Esophagus muscularis mucosa (tissue), 4 donors: ENCODE results near the gene TEKT1. TPM values are rescaled to one million over a fixed set of nuclear protein-coding genes. Genes with fewer than 3 reads are reported as not detected.
A peak's percentile ranks its signal among the peaks of the same experiment; 100 is the strongest.

Experiments
- DNase-seq: peaks from one replicate; pipeline ENCODE4 v3.0.0-alpha.2; 2017; ENCODE audit errors: extremely low spot score
- H3K27ac ChIP-seq, 4 donors: fragments of 200-600 bp; sonication (generic); replicated peaks in 1 of 4; 1 replicate in 3 of 4; 2 replicates in 1 of 4; pipeline ENCODE4 v1.5.1; 2016 to 2019; ENCODE audit warnings: mild to moderate bottlenecking in 1 of 4
- H3K27me3 ChIP-seq, 4 donors: fragments of 200-600 bp; sonication (generic); one replicate each; pipeline versions ENCODE4 v1.5.1 to v1.6.0; 2016 to 2019
- H3K36me3 ChIP-seq, 4 donors: fragments of 200-600 bp; sonication (generic); one replicate each; pipeline ENCODE4 v1.5.1; 2016 to 2019
- H3K4me1 ChIP-seq, 4 donors: fragments of 200-600 bp; sonication (generic); one replicate each; pipeline ENCODE4 v1.5.1; 2016 to 2019
- H3K4me3 ChIP-seq, 4 donors: fragments of 200-600 bp; sonication (generic); 1 replicate in 2 of 4; 2 replicates in 2 of 4; pipeline ENCODE4 v1.5.1; 2016 to 2019; ENCODE audit warnings: mild to moderate bottlenecking in 4 of 4, moderate library complexity in 1 of 4
- H3K9me3 ChIP-seq, 4 donors: fragments of 200-600 bp; sonication (generic); 1 replicate in 3 of 4; 2 replicates in 1 of 4; pipeline ENCODE4 v1.5.1; 2016 to 2019
- EP300 ChIP-seq: sonication (generic); formaldehyde crosslinking; IDR thresholded peaks from one replicate; pipeline ENCODE4 v1.6.1; 2017; ENCODE audit warnings: antibody characterized with exemption
- POLR2A ChIP-seq: fragments of 450-650 bp; IDR thresholded peaks from one replicate; pipeline ENCODE4 v1.6.1; 2017; ENCODE audit warnings: antibody characterized with exemption, moderate library complexity, mild to moderate bottlenecking, low read depth
- POLR2AphosphoS5 ChIP-seq, 2 donors: sonication (generic); formaldehyde crosslinking; IDR thresholded peaks; one replicate each; pipeline ENCODE4 v1.6.1; 2017; ENCODE audit warnings: antibody characterized with exemption in 2 of 2
- WGBS: methylation state at CpG from one replicate; pipeline ENCODE4 v1.1.5; 2018; 5-methylcytosine and 5-hydroxymethylcytosine counted together
- intact Hi-C: fragments of 100-400 bp; cut with DNase I; formaldehyde crosslinking; loops from one replicate; pipeline ENCODE4 v1.15.1; 2023
- total RNA-seq, 4 donors: library from RNA; depleted of rRNA; stranded (reverse); fragments of >200 nt; gene quantifications; one replicate each; pipeline versions ENCODE4 v1.1.0 to v1.2.1, GENCODE V29; 2016
- TF ChIP-seq, protein P1 (sequence below), 3 experiments: fragments of 200-600 bp in 2 of 3; fragments of 450-650 bp in 1 of 3; sonication (generic) in 2 of 3; IDR thresholded peaks; one replicate each; pipeline ENCODE4 v1.5.1; 2017 to 2019; ENCODE audit warnings: antibody characterized with exemption in 3 of 3, mild to moderate bottlenecking in 2 of 3, moderate library complexity in 1 of 3

Gene TEKT1
- total RNA-seq, 4 donors from 2014 or later = not detected

DNA sequence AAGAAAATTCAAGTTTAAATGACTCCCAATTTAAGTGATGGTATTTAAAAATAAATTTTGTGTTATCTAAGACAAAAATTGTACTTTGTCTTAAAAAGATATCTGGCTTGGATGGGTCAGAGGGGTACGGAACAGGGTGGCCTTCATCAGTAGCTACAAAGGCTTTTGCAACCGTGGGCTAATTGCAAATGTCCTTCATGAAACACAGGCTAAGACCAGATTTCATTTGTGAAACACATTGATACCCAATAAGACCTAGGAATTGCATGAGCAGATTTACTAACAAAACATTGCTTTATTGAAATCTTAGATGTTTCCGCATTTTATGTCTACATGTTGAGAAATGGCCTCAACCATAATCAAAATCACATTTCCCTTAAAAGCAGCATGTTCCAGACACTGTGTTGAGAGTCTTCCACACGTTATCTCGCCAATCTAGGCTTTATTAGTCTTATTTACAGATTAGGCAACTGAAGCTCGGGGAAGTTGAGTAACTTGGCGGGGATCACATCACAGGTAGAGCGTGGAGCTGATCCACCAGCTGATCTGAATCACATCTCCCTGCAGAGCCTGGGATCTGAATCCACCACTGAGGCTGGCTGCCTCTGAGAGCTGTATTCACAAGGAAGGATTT lies 33.7 kb downstream of the TEKT1 start:
- H3K4me3 ChIP-seq = no peak overlapping the region
- intact Hi-C loops = no loop called here
- no peak overlapping the region for H3K27ac ChIP-seq
- H3K27me3 ChIP-seq = peaks cover 0 to 6% (median 0%) of the 10 kb centered on the region in 4 donors
- DNase-seq = no peak
- H3K9me3 ChIP-seq = no peaks in the 10 kb centered on the region
- TF ChIP-seq EP300 (no peak), POLR2A (no peak)
- TF ChIP-seq, protein P1, sequence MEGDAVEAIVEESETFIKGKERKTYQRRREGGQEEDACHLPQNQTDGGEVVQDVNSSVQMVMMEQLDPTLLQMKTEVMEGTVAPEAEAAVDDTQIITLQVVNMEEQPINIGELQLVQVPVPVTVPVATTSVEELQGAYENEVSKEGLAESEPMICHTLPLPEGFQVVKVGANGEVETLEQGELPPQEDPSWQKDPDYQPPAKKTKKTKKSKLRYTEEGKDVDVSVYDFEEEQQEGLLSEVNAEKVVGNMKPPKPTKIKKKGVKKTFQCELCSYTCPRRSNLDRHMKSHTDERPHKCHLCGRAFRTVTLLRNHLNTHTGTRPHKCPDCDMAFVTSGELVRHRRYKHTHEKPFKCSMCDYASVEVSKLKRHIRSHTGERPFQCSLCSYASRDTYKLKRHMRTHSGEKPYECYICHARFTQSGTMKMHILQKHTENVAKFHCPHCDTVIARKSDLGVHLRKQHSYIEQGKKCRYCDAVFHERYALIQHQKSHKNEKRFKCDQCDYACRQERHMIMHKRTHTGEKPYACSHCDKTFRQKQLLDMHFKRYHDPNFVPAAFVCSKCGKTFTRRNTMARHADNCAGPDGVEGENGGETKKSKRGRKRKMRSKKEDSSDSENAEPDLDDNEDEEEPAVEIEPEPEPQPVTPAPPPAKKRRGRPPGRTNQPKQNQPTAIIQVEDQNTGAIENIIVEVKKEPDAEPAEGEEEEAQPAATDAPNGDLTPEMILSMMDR (IDR thresholded peaks at IDR 0.05) = no peak
- WGBS = 84% methylated on average over 8 of the region's 8 CpGs
- H3K36me3 ChIP-seq = no peaks in the 10 kb centered on the region
- no peaks in the 10 kb centered on the region for H3K4me1 ChIP-seq

DNA sequence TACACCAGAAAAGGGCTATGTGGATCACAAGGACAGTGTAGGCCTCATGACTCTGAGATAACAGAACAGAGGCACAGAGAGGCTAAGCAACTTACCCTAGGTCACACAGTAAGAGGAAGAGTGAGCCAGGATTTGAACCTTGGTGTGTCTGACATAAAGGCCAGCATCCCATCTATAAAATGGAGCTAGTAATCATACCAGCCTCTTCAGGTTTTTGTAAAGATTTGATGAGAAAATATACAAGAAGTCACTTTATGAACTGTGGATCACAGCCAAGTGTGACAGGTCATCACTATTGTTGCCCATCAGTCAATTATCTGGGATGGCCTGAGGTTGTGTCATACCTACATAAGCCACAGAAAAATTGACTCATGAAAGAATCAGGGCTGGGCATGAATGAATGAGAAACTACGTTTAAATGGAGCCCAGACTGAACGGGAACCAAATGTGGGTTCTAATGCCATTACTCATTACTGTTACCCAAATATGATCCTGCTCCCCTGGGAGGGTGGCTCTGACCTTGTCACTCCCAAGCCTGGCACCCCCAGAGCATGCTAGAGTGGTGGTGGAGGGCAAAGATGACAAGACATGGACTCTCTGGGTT lies 34.5 kb downstream of the TEKT1 start:
- 70% methylated on average over 2 of the region's 2 CpGs for WGBS
- DNase-seq = peak; percentile 80
- peaks cover 0 to 13% (median 0%) of the 10 kb centered on the region in 4 donors for H3K27me3 ChIP-seq
- H3K36me3 ChIP-seq = no peaks in the 10 kb centered on the region
- H3K4me3 ChIP-seq = no peak overlapping the region
- intact Hi-C loops = no loop called here
- H3K4me1 ChIP-seq = no peaks in the 10 kb centered on the region
- no peaks in the 10 kb centered on the region for H3K9me3 ChIP-seq
- H3K27ac ChIP-seq = no peak overlapping the region
- TF ChIP-seq EP300 (no peak), POLR2A (no peak)

DNA sequence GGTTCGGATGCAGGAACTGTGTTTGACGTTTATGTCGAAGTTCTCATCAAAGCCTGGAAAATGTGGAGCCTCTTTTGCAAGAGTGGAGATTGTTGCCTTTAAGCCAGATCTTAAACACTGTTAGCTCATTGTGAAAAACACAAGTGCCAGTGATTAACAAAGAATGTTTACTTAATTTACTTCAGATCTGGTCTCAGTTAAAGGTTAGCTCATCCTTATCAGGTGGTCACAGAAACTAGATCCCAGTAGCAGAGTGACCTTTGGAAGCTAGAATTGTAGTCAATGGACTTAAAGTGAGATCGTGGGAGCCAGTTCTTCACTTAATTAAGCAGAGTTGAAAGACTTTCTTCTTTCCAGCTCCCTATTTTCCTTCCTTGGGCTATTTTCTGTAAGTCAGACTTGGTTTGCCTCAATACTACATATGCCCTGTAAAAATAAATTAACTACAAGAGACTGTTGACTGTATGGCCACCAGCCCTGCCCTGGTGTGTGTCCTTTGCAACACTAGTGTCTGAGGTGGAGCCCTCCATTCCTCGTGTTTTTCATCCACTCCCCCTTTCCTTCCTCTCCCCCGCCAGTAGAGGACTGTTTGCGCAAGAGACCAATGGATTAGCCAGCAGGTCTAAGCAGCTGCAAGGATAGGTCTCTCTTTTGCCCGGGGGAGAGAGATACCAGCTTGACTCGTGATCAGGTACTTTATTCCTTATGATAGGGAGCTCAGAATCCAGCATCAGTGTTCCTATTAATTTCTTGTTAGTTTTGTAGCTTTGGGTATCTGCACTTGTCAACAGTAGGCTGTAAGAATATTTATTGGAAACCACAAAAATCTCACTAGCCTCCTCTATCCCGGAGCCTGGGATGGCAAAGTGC lies 35.3 kb downstream of the TEKT1 start:
- intact Hi-C loops = no loop called here
- WGBS = 66% methylated on average over 10 of the region's 10 CpGs

DNA sequence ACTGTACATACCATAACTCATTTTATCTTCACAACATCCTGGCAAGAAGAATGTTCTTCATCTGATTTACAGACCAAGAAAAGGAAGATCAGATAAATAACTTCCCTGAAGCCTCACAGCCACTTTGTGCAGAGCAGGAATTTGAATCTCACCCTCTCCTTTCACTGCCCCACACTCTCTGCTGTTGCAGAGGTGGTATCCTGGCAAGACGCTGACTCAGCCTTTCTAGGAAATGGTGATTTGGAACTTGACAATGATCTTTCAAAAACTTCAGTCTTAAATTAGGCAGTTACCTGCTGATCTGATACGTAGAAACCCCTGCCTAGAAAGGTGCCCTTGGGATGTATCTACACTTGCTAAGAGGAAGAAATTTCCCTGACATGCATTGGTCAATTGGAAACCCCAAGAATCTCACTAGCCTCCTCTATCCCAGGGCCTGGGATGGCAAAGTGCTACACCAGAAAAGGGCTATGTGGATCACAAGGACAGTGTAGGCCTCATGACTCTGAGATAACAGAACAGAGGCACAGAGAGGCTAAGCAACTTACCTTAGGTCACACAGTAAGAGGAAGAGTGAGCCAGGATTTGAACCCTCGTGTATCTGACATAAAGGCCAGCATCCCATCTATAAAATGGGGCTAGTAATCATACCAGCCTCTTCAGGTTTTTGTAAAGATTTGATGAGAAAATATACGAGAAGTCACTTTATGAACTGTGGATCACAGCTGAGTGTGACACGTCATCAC lies 37.6 kb downstream of the TEKT1 start:
- DNase-seq = no peak
- Histone ChIP-seq H3K27ac (no peak overlapping the region), H3K27me3 (peaks cover 0 to 21% (median 0%) of the 10 kb centered on the region in 4 donors), H3K36me3 (no peaks in the 10 kb centered on the region), H3K9me3 (no peaks in the 10 kb centered on the region), H3K4me3 (no peak overlapping the region), H3K4me1 (no peaks in the 10 kb centered on the region)
- TF ChIP-seq EP300 (no peak), POLR2AphosphoS5 (IDR thresholded peaks at IDR 0.05) (no peak)
- intact Hi-C loops = no loop called here
- 64% methylated on average over 5 of the region's 5 CpGs for WGBS

More for the DNA sequence above, 35.3 kb downstream of the TEKT1 start:
- H3K27ac ChIP-seq = no peak overlapping the region
- H3K27me3 ChIP-seq = peaks cover 0 to 19% (median 0%) of the 10 kb centered on the region in 4 donors
- H3K4me1 ChIP-seq = no peaks in the 10 kb centered on the region
- no peak overlapping the region for H3K4me3 ChIP-seq
- H3K9me3 ChIP-seq = no peaks in the 10 kb centered on the region
- DNase-seq = no peak
- H3K36me3 ChIP-seq = no peaks in the 10 kb centered on the region
- TF ChIP-seq, protein P1 (IDR thresholded peaks at IDR 0.05) = no peak
- TF ChIP-seq EP300 (no peak), POLR2AphosphoS5 (IDR thresholded peaks at IDR 0.05) (no peak), POLR2A (no peak)

DNA sequence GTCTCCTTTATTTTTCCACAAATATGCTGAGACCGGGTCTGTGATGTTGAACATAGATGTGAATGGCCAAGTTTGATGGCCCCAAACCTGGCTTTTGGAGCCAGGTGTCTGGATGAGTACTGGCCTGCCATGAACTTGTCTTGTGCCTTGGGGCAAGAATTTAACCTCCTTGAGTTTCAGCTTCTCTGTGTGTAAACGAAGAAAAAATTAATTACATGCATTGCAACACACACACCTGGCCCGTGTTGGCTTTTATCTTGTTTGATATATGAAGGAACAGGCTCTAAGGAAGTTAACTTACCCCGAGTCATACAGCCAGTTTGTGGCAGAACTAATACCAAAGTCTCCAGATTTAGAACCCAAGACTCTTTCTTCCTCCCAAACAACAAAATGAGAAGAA lies 42.4 kb downstream of the TEKT1 start:
- Histone ChIP-seq H3K27ac (no peak overlapping the region), H3K27me3 (peaks cover 0 to 34% (median 0%) of the 10 kb centered on the region in 4 donors), H3K36me3 (no peaks in the 10 kb centered on the region), H3K4me1 (no peaks in the 10 kb centered on the region), H3K4me3 (no peak overlapping the region), H3K9me3 (peaks cover 0 to 14% (median 3%) of the 10 kb centered on the region in 4 donors)
- TF ChIP-seq EP300 = no peak
- TF ChIP-seq, protein P1 (IDR thresholded peaks at IDR 0.05) = no peak
- WGBS = 79% methylated on average over 4 of the region's 4 CpGs
- intact Hi-C loops = no loop called here
- DNase-seq = no peak
